Measurements from ENCODE around the gene GALM. TPM values are rescaled to one million over a fixed set of nuclear protein-coding genes. Genes with fewer than 3 reads are reported as not detected.
"Not testable (repeated sequence)": the region's sequence is repeated elsewhere in the genome, so short reads cannot be mapped to it uniquely, and the experiment has no call there.

GALM gene
- total and polyA plus RNA-seq, 2 of the 8 experiments (the other 6 are each of a cell fraction or from before 2014, with no cell fraction given): 9.9 to 13.1 TPM

DNA sequence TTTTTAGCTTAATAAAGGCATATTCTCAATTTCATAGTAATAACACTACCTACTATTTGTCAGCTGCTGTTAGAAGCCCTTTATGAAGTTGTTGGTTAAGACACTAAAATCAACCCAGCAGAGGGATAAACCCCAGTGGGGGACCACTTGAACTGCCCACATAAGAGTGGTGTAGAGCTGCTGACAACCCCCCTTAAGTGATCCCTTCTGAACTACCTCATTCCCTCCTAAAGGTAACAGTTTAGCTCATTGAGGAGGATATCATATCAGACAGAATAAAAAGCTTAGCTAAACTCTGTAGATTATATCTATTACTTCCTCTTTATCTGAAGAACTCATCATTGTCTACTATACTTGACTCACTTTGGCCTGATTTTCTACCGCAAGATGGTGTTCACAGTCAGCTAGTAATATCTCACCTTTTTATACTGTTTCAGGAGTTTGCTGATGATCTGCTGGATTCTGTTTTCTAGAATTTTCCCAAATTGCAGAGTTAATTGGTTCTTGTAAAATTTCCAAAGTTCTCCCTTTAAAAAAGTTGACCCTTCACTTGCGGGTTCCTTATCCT is 16.2 kb downstream of the GALM start (continued):
- TF ChIP-seq ZNF274 (IDR thresholded peaks at IDR 0.05; ENCODE audit: borderline replicate concordance, extremely low read depth, low read length): no peak
- no peak for TF ChIP-seq HDAC2 (IDR thresholded peaks at IDR 0.05; ENCODE audit: borderline replicate concordance in 1 of 2, low read depth in 2 of 2, low read length in 2 of 2)
- TF ChIP-seq RNF2 (IDR thresholded peaks at IDR 0.05; ENCODE audit: borderline replicate concordance, low read depth, low read length, missing control alignments, poor library complexity, severe bottlenecking): no peak
- TF ChIP-seq BACH1 (IDR thresholded peaks at IDR 0.05; ENCODE audit: low read length): no peak
- no peak for TF ChIP-seq POLR2AphosphoS5 (IDR thresholded peaks at IDR 0.05; ENCODE audit: low read depth, low read length)
- no peak for TF ChIP-seq TAF7 (optimal IDR thresholded peaks at IDR 0.05; ENCODE audit: borderline replicate concordance, low read depth, low read length)
- no peak for TF ChIP-seq CREB1 (IDR thresholded peaks at IDR 0.05)
- no peak for TF ChIP-seq EP300 (IDR thresholded peaks at IDR 0.05; ENCODE audit: borderline replicate concordance in 1 of 2, low read depth in 2 of 2, low read length in 2 of 2)
- no peak for TF ChIP-seq SP2 (IDR thresholded peaks at IDR 0.05; ENCODE audit: low read length)
- TF ChIP-seq PHF8 (conservative IDR thresholded peaks at IDR 0.05; ENCODE audit: low read depth, low read length): no peak

DNA sequence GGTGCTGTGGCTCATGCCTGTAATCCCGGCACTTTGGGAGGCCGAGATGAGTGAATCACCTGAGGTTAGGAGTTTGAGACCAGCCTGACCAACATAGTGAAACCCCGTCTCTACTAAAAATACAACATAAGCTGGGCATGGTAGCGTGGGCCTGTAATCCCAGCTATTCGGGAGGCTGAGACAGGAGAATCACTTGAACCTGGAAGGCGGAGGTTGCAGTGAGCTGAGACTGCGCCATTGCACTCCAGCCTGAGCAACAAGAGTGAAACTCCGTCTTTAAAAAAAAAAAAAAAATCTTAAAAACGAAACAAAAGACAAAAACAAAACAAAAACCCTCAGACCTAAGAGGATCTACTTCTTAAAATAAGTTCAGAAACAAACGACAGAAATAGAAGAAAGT is 16.7 kb downstream of the GALM start:
- H3K4me1 ChIP-seq (replicated peaks in 1 of 4; ENCODE audit: control insufficient read depth in 3 of 4, insufficient read depth in 4 of 4, low read length in 3 of 4); H3K4me2 ChIP-seq (ENCODE audit: insufficient read depth in 1 of 2, low read depth in 2 of 2, low read length in 2 of 2); H3K23ac ChIP-seq (ENCODE audit: insufficient read length); H3K4ac ChIP-seq (replicated peaks; ENCODE audit: insufficient read length, low read depth, low read length); H2BK5ac ChIP-seq (ENCODE audit: low read depth, low read length); H3K18ac ChIP-seq (ENCODE audit: extremely low read depth, low read length); H2BK12ac ChIP-seq (ENCODE audit: low read depth, low read length); H3K36me3 ChIP-seq (ENCODE audit: control insufficient read depth in 2 of 4, insufficient read depth in 4 of 4, low read length in 3 of 4); H3K14ac ChIP-seq (ENCODE audit: insufficient read length); H2BK20ac ChIP-seq (ENCODE audit: low read length); H3K79me2 ChIP-seq (ENCODE audit: control insufficient read depth in 1 of 2, insufficient read depth in 2 of 2, low read length in 2 of 2); H4K8ac ChIP-seq (ENCODE audit: extremely low read depth, insufficient read depth, low read length); H3K27me3 ChIP-seq (replicated peaks in 1 of 4; ENCODE audit: control insufficient read depth in 3 of 4, extremely low read depth in 1 of 4, insufficient read depth in 3 of 4, low read length in 3 of 4); H2AFZ ChIP-seq (ENCODE audit: low read length); H3K27ac ChIP-seq (ENCODE audit: low read depth, low read length); H4K5ac ChIP-seq (ENCODE audit: insufficient read length, low read depth, low read length); FAIRE-seq; H3K56ac ChIP-seq (replicated peaks; ENCODE audit: insufficient read length, low read depth, low read length); H4K91ac ChIP-seq (replicated peaks; ENCODE audit: insufficient read length, low read length); H3K23me2 ChIP-seq (ENCODE audit: low read depth, low read length); H2BK120ac ChIP-seq (replicated peaks; ENCODE audit: low read depth, low read length); H2AK5ac ChIP-seq (ENCODE audit: low read depth, low read length); H2BK15ac ChIP-seq (ENCODE audit: low read length); H3K9ac ChIP-seq (replicated peaks in 1 of 4; ENCODE audit: extremely low read depth in 1 of 4, low read depth in 3 of 4, low read length in 3 of 4); H3K79me1 ChIP-seq (ENCODE audit: low read depth, low read length); POLR2A ChIA-PET (ENCODE audit: partially characterized antibody); DNase-seq (ENCODE audit: low read depth in 1 of 2, low spot score in 2 of 2); H3K9me3 ChIP-seq (ENCODE audit: insufficient read depth in 2 of 2, low read depth in 1 of 2, low read length in 1 of 2); H4K20me1 ChIP-seq (replicated peaks in 1 of 2; ENCODE audit: control insufficient read depth in 1 of 2, insufficient read depth in 2 of 2, low read length in 2 of 2); H3K4me3 ChIP-seq (ENCODE audit: extremely low read depth in 1 of 4, insufficient read depth in 2 of 4, low read depth in 3 of 4, low read length in 4 of 4): not testable (repeated sequence)
- 89% methylated on average over 10 of the region's 10 CpGs; no CpG with 5 or more reads in 1 of the 2 experiments for WGBS, 2 experiments (ENCODE audit: extremely low coverage in 1 of 2, insufficient coverage in 1 of 2, insufficient read length in 1 of 2, insufficient replicate concordance in 2 of 2, low coverage in 1 of 2, low lambda C conversion rate in 2 of 2, missing lambda C conversion rate in 1 of 2)
- CTCF ChIA-PET (ENCODE audit: partially characterized antibody): interaction anchor here (0.6 to 1.2 kb wide), 3 partner anchors 29 to 78 kb away, joined by 3 read pairs; no protein-coding TSS in a partner anchor
